SK-N-SH treated with all-trans-retinoic acid at 6 μM for 48 hours (cell line): ENCODE data around the gene SIGLEC5.

Source experiments
- ATAC-seq: fragments of 200-7000 bp; cut with Tn5 transposase; 3 replicates; pipeline ENCODE4 v1.9.1; 2020; ENCODE audit warnings: mild to moderate bottlenecking, moderate library complexity
- ARNTL ChIP-seq: fragments of 450-650 bp; formaldehyde crosslinking; IDR thresholded peaks from 2 replicates; pipeline ENCODE4 v1.5.0; 2020; ENCODE audit warnings: low read depth, mild to moderate bottlenecking, moderate library complexity, borderline replicate concordance
- CSDC2 ChIP-seq: fragments of 250-450 bp; sonication (Bioruptor Pico); IDR thresholded peaks from 2 replicates; pipeline ENCODE4 v1.5.0; 2020; ENCODE audit warnings: mild to moderate bottlenecking, moderate library complexity
- CSRNP3 ChIP-seq: fragments of 250-450 bp; sonication (Bioruptor Pico); IDR thresholded peaks from 2 replicates; pipeline ENCODE4 v1.5.1; 2021; ENCODE audit warnings: mild to moderate bottlenecking, moderate library complexity
- ESRRG ChIP-seq: fragments of 250-450 bp; sonication (Bioruptor Pico); IDR thresholded peaks from 2 replicates; pipeline ENCODE4 v1.6.1; 2021; ENCODE audit warnings: mild to moderate bottlenecking
- GLIS3 ChIP-seq: fragments of 250-450 bp; sonication (Bioruptor Pico); IDR thresholded peaks from 2 replicates; pipeline ENCODE4 v1.5.0; 2020; ENCODE audit warnings: mild to moderate bottlenecking, moderate library complexity
- OSR1 ChIP-seq: fragments of 250-450 bp; sonication (Bioruptor Pico); IDR thresholded peaks from 2 replicates; pipeline ENCODE4 v1.8.0; 2022; ENCODE audit warnings: moderate library complexity, mild to moderate bottlenecking, inconsistent platforms
- PATZ1 ChIP-seq: fragments of 250-450 bp; sonication (Bioruptor Pico); IDR thresholded peaks from 2 replicates; pipeline ENCODE4 v1.8.0; 2020; ENCODE audit warnings: mild to moderate bottlenecking, moderate library complexity, borderline replicate concordance
- POU6F1 ChIP-seq: fragments of 250-450 bp; sonication (Bioruptor Pico); IDR thresholded peaks from 2 replicates; pipeline ENCODE4 v1.8.0; 2021; ENCODE audit warnings: low read depth, mild to moderate bottlenecking, moderate library complexity, borderline replicate concordance
- PPARA ChIP-seq: fragments of 250-450 bp; sonication (Bioruptor Pico); IDR thresholded peaks from 2 replicates; pipeline ENCODE4 v1.5.0; 2020; ENCODE audit warnings: mild to moderate bottlenecking, borderline replicate concordance
- RARB ChIP-seq: fragments of 250-450 bp; sonication (Bioruptor Pico); IDR thresholded peaks from 2 replicates; pipeline ENCODE4 v1.8.0; 2021; ENCODE audit warnings: mild to moderate bottlenecking, moderate library complexity
- TCF4 ChIP-seq: fragments of 250-450 bp; sonication (Bioruptor Pico); IDR thresholded peaks from 2 replicates; pipeline ENCODE4 v1.8.0; 2021; ENCODE audit warnings: mild to moderate bottlenecking, moderate library complexity, borderline replicate concordance
- TOX ChIP-seq: fragments of 250-450 bp; sonication (Bioruptor Pico); IDR thresholded peaks from 2 replicates; pipeline ENCODE4 v1.8.0; 2021; ENCODE audit warnings: mild to moderate bottlenecking, moderate library complexity, borderline replicate concordance
- TSHZ2 ChIP-seq: fragments of 250-450 bp; sonication (Bioruptor Pico); IDR thresholded peaks from 2 replicates; pipeline ENCODE4 v1.5.0; 2020; ENCODE audit warnings: mild to moderate bottlenecking, moderate library complexity
- ZC3H10 ChIP-seq: fragments of 250-450 bp; sonication (Bioruptor Pico); IDR thresholded peaks from 2 replicates; pipeline ENCODE4 v1.5.1; 2021; ENCODE audit warnings: mild to moderate bottlenecking, moderate library complexity
- ZFP3 ChIP-seq: fragments of 250-450 bp; sonication (Bioruptor Pico); IDR thresholded peaks from 2 replicates; pipeline ENCODE4 v1.5.0; 2020; ENCODE audit warnings: mild to moderate bottlenecking, moderate library complexity
- ZNF565 ChIP-seq: fragments of 450-650 bp; formaldehyde crosslinking; conservative IDR thresholded peaks from 2 replicates; pipeline ENCODE4 v1.5.0; 2020; ENCODE audit warnings: low read depth, mild to moderate bottlenecking, moderate library complexity
- ZNF70 ChIP-seq: fragments of 450-650 bp; formaldehyde crosslinking; IDR thresholded peaks from 2 replicates; pipeline ENCODE4 v1.5.0; 2020; ENCODE audit warnings: mild to moderate bottlenecking, moderate library complexity
- ZNF8 ChIP-seq: fragments of 450-650 bp; formaldehyde crosslinking; IDR thresholded peaks from 2 replicates; pipeline ENCODE4 v1.5.0; 2020; ENCODE audit warnings: mild to moderate bottlenecking, moderate library complexity
- TF ChIP-seq, protein P1 (sequence below): fragments of 250-450 bp; sonication (Bioruptor Pico); IDR thresholded peaks from 2 replicates; pipeline ENCODE4 v1.5.1; 2020; ENCODE audit warnings: low read depth, mild to moderate bottlenecking, moderate library complexity

Gene SIGLEC5

GRCh38 chr19:51614789-51615188 lies 15.4 kb downstream of the SIGLEC5 start:
- ATAC-seq, result no peak

GRCh38 chr19:51610576-51610975 lies 19.6 kb downstream of the SIGLEC5 start:
- ATAC-seq, result no peak
- TF ChIP-seq ZNF70 (CRISPR knock-in tag) (no peak), ESRRG (CRISPR knock-in tag) (no peak), ZNF8 (no peak), PATZ1 (CRISPR knock-in tag) (no peak), POU6F1 (no peak), PPARA (CRISPR knock-in tag) (no peak), ZNF565 (CRISPR knock-in tag) (no peak), TCF4 (CRISPR knock-in tag) (no peak), GLIS3 (CRISPR knock-in tag) (no peak), RARB (CRISPR knock-in tag) (no peak)

More at GRCh38 chr19:51614789-51615188, 15.4 kb downstream of the SIGLEC5 start:
- TF ChIP-seq ZC3H10 (CRISPR knock-in tag) (no peak), ZFP3 (CRISPR knock-in tag) (no peak), RARB (CRISPR knock-in tag) (no peak), PATZ1 (CRISPR knock-in tag) (no peak), GLIS3 (CRISPR knock-in tag) (no peak), CSDC2 (CRISPR knock-in tag) (no peak), TOX (no peak), ZNF8 (no peak), TSHZ2 (CRISPR knock-in tag) (no peak), ZNF70 (CRISPR knock-in tag) (no peak), CSRNP3 (CRISPR knock-in tag) (no peak), OSR1 (CRISPR knock-in tag) (no peak), POU6F1 (no peak), ZNF565 (CRISPR knock-in tag) (no peak), ARNTL (CRISPR knock-in tag) (no peak), TCF4 (CRISPR knock-in tag) (no peak)
- TF ChIP-seq, protein P1, sequence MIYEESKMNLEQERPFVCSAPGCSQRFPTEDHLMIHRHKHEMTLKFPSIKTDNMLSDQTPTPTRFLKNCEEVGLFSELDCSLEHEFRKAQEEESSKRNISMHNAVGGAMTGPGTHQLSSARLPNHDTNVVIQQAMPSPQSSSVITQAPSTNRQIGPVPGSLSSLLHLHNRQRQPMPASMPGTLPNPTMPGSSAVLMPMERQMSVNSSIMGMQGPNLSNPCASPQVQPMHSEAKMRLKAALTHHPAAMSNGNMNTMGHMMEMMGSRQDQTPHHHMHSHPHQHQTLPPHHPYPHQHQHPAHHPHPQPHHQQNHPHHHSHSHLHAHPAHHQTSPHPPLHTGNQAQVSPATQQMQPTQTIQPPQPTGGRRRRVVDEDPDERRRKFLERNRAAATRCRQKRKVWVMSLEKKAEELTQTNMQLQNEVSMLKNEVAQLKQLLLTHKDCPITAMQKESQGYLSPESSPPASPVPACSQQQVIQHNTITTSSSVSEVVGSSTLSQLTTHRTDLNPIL (CRISPR knock-in tag), result no peak
